GM23338 (cell line): ENCODE data around the gene ATP10D.

Experiments used
- CREB1 ChIP-seq: fragments of 250-450 bp; sonication (Bioruptor Pico); IDR thresholded peaks from 2 replicates; pipeline ENCODE4 v1.5.0; 2020; ENCODE audit warnings: low read depth, mild to moderate bottlenecking, moderate library complexity
- EZH2 ChIP-seq: fragments of 200-600 bp; sonication (generic); IDR thresholded peaks from one replicate; pipeline ENCODE4 v1.8.0; 2017; ENCODE audit warnings: antibody characterized with exemption, mild to moderate bottlenecking, low read depth; ENCODE audit not compliant: unreplicated experiment
- EZH2phosphoT487 ChIP-seq: fragments of 200-600 bp; sonication (generic); IDR thresholded peaks from one replicate; pipeline ENCODE4 v1.8.1; 2018; ENCODE audit warnings: antibody characterized with exemption; ENCODE audit not compliant: unreplicated experiment
- JUNB ChIP-seq: IDR thresholded peaks from one replicate; pipeline ENCODE4 v1.6.1; 2016; ENCODE audit warnings: antibody characterized with exemption; ENCODE audit not compliant: unreplicated experiment
- POLR2AphosphoS5 ChIP-seq: IDR thresholded peaks from 2 replicates; pipeline ENCODE4 v1.6.1; 2016; ENCODE audit warnings: antibody characterized with exemption, low read depth
- STAT1 ChIP-seq: IDR thresholded peaks from one replicate; pipeline ENCODE4 v1.6.1; 2016; ENCODE audit warnings: antibody characterized with exemption; ENCODE audit not compliant: unreplicated experiment
- TF ChIP-seq, protein P1 (sequence below), 2 experiments: fragments of 200-600 bp in 1 of 2; sonication (generic) in 1 of 2; conservative IDR thresholded peaks; 2 replicates each; pipeline versions ENCODE4 v1.5.1 to v1.6.1; 2016 to 2017; ENCODE audit warnings: antibody characterized with exemption in 2 of 2, low read depth in 2 of 2, mild to moderate bottlenecking in 2 of 2, moderate library complexity in 1 of 2
- TF ChIP-seq, protein P2 (sequence below): fragments of 250-450 bp; sonication (Bioruptor Pico); IDR thresholded peaks from 2 replicates; pipeline ENCODE4 v1.5.0; 2020; ENCODE audit warnings: mild to moderate bottlenecking, moderate library complexity
- TF ChIP-seq, protein P3 (sequence below): IDR thresholded peaks from one replicate; pipeline ENCODE4 v1.6.1; 2018; ENCODE audit warnings: antibody characterized with exemption; ENCODE audit not compliant: unreplicated experiment

DNA sequence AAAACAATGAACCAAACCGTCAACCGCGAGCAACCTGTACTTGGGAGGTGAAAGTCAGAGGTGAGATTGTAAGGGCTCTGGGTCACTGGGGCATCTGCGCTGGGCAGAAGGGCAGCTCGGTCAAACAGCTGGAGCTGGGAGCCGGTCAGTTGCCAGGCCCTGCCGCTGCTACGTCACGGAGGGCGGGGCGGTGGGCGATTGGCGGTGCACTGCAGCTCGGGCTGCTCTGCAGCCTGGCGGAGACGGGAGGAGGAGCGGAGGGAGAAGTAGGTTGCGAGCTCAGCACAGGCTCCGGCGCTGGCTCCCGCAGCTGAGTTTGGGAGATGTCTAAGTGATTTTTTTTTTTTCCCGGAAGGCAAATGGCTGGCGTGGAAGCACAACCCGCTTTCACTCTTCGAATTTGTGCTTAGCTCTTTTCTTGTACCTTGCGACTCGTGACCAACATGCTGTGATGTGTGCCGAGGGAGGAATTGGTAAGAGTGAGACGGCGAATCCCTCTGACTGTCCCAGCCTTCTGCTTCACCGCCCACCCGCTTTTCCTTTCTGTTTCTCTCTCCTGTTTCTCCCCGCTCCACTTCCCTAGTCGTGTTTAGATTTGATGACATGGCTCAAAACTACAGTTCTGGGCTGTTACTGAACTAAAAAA, at the start of gene ATP10D:
- TF ChIP-seq, protein P1, sequence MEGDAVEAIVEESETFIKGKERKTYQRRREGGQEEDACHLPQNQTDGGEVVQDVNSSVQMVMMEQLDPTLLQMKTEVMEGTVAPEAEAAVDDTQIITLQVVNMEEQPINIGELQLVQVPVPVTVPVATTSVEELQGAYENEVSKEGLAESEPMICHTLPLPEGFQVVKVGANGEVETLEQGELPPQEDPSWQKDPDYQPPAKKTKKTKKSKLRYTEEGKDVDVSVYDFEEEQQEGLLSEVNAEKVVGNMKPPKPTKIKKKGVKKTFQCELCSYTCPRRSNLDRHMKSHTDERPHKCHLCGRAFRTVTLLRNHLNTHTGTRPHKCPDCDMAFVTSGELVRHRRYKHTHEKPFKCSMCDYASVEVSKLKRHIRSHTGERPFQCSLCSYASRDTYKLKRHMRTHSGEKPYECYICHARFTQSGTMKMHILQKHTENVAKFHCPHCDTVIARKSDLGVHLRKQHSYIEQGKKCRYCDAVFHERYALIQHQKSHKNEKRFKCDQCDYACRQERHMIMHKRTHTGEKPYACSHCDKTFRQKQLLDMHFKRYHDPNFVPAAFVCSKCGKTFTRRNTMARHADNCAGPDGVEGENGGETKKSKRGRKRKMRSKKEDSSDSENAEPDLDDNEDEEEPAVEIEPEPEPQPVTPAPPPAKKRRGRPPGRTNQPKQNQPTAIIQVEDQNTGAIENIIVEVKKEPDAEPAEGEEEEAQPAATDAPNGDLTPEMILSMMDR (conservative IDR thresholded peaks at IDR 0.05; ENCODE audit: low read depth in 2 of 2): no peak
- TF ChIP-seq EZH2phosphoT487 (no peak), POLR2AphosphoS5 (peak; percentile 80), EZH2 (no peak), JUNB (no peak), CREB1 (CRISPR knock-in tag) (peak; percentile 90), STAT1 (no peak)
- TF ChIP-seq, protein P2, sequence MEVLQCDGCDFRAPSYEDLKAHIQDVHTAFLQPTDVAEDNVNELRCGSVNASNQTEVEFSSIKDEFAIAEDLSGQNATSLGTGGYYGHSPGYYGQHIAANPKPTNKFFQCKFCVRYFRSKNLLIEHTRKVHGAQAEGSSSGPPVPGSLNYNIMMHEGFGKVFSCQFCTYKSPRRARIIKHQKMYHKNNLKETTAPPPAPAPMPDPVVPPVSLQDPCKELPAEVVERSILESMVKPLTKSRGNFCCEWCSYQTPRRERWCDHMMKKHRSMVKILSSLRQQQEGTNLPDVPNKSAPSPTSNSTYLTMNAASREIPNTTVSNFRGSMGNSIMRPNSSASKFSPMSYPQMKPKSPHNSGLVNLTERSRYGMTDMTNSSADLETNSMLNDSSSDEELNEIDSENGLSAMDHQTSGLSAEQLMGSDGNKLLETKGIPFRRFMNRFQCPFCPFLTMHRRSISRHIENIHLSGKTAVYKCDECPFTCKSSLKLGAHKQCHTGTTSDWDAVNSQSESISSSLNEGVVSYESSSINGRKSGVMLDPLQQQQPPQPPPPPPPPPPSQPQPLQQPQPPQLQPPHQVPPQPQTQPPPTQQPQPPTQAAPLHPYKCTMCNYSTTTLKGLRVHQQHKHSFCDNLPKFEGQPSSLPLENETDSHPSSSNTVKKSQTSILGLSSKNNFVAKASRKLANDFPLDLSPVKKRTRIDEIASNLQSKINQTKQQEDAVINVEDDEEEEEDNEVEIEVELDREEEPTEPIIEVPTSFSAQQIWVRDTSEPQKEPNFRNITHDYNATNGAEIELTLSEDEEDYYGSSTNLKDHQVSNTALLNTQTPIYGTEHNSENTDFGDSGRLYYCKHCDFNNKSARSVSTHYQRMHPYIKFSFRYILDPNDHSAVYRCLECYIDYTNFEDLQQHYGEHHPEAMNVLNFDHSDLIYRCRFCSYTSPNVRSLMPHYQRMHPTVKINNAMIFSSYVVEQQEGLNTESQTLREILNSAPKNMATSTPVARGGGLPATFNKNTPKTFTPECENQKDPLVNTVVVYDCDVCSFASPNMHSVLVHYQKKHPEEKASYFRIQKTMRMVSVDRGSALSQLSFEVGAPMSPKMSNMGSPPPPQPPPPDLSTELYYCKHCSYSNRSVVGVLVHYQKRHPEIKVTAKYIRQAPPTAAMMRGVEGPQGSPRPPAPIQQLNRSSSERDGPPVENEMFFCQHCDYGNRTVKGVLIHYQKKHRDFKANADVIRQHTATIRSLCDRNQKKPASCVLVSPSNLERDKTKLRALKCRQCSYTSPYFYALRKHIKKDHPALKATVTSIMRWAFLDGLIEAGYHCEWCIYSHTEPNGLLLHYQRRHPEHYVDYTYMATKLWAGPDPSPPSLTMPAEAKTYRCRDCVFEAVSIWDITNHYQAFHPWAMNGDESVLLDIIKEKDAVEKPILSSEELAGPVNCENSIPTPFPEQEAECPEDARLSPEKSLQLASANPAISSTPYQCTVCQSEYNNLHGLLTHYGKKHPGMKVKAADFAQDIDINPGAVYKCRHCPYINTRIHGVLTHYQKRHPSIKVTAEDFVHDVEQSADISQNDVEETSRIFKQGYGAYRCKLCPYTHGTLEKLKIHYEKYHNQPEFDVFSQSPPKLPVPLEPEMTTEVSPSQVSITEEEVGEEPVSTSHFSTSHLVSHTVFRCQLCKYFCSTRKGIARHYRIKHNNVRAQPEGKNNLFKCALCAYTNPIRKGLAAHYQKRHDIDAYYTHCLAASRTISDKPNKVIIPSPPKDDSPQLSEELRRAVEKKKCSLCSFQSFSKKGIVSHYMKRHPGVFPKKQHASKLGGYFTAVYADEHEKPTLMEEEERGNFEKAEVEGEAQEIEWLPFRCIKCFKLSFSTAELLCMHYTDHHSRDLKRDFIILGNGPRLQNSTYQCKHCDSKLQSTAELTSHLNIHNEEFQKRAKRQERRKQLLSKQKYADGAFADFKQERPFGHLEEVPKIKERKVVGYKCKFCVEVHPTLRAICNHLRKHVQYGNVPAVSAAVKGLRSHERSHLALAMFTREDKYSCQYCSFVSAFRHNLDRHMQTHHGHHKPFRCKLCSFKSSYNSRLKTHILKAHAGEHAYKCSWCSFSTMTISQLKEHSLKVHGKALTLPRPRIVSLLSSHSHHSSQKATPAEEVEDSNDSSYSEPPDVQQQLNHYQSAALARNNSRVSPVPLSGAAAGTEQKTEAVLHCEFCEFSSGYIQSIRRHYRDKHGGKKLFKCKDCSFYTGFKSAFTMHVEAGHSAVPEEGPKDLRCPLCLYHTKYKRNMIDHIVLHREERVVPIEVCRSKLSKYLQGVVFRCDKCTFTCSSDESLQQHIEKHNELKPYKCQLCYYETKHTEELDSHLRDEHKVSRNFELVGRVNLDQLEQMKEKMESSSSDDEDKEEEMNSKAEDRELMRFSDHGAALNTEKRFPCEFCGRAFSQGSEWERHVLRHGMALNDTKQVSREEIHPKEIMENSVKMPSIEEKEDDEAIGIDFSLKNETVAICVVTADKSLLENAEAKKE (CRISPR knock-in tag): no peak
- TF ChIP-seq, protein P3, sequence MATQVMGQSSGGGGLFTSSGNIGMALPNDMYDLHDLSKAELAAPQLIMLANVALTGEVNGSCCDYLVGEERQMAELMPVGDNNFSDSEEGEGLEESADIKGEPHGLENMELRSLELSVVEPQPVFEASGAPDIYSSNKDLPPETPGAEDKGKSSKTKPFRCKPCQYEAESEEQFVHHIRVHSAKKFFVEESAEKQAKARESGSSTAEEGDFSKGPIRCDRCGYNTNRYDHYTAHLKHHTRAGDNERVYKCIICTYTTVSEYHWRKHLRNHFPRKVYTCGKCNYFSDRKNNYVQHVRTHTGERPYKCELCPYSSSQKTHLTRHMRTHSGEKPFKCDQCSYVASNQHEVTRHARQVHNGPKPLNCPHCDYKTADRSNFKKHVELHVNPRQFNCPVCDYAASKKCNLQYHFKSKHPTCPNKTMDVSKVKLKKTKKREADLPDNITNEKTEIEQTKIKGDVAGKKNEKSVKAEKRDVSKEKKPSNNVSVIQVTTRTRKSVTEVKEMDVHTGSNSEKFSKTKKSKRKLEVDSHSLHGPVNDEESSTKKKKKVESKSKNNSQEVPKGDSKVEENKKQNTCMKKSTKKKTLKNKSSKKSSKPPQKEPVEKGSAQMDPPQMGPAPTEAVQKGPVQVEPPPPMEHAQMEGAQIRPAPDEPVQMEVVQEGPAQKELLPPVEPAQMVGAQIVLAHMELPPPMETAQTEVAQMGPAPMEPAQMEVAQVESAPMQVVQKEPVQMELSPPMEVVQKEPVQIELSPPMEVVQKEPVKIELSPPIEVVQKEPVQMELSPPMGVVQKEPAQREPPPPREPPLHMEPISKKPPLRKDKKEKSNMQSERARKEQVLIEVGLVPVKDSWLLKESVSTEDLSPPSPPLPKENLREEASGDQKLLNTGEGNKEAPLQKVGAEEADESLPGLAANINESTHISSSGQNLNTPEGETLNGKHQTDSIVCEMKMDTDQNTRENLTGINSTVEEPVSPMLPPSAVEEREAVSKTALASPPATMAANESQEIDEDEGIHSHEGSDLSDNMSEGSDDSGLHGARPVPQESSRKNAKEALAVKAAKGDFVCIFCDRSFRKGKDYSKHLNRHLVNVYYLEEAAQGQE: no peak
